Measurements from ENCODE around the gene KISS1.

Gene KISS1

DNA sequence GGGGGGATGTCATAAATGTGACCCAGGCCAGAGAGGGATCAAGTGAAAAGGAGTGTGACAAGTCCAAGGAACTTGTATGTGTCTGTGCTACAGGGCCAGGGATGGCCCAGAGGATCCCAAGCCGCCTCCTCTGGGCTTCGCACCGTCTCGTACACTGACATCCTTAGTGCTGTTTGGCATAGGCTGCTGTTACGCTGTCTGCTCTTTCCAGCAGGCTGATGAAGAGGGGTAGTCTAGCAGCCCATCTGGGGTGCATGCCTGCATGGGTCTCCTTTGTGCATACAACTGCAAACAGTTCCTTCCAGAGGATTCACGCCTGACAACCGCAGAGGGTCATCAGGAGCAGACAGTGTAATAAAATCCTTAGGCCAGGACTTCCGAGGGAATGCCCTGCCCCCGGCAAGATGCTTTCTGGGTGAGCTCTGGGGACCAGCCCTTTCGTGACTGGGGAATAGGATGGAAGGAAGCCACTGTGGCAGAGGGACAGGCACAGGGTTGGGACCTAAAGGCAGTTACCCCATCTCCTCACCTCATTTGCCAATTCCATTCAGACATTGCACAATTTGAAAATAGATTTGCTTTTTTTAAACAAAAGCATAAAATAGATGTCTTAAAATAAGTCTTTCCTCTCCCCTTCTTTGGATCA is 23.8 kb upstream of the KISS1 start:
- DNase-seq (ENCODE audit: extremely low spot score, insufficient read length, low read depth) (no peak), FAIRE-seq (no peak)

GRCh38 chr1:204218552-204218951 is 22.3 kb upstream of the KISS1 start:
- no peak for FAIRE-seq

DNA sequence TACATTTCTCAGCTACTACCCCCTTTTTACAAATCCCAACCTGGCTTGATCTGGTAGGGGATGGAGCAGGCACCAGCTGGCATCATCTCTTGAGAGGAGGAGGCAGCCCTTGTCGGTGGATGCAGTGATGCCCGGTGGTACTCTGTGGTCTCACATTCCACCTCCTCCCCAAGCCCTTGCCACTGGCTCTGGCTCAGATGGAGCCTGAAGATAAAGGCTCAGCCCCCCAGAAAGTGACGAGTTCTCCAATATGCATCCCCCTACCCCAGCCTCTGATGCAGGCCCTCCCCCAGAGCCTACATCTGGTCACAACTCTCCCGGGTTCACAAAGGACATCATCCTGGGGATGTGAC is 21.3 kb upstream of the KISS1 start:
- no peak for FAIRE-seq
- DNase-seq (ENCODE audit: extremely low spot score, insufficient read length, low read depth): no peak

More at GRCh38 chr1:204218552-204218951, 22.3 kb upstream of the KISS1 start:
- no peak for DNase-seq (ENCODE audit: extremely low spot score, insufficient read length, low read depth)

DNA sequence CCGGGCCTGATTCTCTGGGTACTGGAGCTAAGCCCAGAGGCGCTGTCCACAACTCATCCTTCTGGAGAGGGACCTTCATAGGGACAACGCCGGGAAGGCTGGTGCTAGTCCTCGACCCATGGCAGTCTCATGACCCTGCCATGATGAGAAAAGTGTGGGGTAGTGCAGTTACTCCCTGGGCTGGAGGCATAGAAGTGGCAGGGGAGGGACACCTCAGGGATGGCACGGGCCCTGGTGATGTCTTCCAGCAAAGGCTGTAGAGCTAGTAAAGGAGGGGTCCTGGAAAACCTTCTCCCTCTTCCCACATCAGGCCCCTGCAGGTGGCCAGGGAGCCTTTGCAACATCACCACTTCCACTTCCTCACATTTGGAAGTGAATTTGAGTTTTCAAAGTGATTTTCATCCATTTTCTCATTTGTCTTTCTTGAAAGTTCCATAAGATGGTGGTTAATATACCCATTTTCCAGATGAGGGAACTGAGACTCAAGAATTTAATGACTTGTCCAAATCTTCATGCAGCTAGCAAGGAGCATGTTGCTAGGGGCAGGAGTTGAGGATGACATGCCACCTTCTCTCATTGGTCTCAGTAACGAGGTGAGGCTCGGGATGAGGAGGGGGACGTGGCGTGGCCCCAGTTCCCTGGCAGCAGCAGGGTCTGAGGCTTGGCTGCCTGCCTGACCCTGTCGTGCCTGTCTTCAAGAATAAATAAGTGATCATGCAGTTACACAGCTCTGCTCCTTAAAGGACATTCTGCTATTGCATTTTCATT is 20.8 kb upstream of the KISS1 start:
- DNase-seq (ENCODE audit: extremely low spot score, insufficient read length, low read depth): no peak
- no peak for FAIRE-seq

DNA sequence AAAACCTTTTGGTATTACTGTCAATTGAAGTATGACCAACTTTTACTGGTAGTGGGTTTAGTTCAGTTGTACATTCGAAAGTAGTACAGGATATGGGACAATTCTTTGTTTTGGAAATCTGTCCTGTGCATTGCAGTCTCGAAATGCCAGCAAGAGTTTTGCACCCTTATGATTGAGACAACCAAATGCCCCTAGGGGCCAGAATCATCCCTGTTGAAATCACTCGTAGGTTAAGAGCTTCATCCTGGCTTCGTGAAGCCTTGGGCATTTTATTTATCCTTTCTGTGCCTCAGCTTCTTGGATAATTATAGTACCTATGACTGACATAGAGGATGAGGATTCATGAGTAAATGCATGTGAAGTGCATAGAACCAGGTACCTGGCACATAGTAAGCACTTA is 19.9 kb upstream of the KISS1 start:
- FAIRE-seq (no peak), DNase-seq (ENCODE audit: extremely low spot score, insufficient read length, low read depth) (no peak)

DNA sequence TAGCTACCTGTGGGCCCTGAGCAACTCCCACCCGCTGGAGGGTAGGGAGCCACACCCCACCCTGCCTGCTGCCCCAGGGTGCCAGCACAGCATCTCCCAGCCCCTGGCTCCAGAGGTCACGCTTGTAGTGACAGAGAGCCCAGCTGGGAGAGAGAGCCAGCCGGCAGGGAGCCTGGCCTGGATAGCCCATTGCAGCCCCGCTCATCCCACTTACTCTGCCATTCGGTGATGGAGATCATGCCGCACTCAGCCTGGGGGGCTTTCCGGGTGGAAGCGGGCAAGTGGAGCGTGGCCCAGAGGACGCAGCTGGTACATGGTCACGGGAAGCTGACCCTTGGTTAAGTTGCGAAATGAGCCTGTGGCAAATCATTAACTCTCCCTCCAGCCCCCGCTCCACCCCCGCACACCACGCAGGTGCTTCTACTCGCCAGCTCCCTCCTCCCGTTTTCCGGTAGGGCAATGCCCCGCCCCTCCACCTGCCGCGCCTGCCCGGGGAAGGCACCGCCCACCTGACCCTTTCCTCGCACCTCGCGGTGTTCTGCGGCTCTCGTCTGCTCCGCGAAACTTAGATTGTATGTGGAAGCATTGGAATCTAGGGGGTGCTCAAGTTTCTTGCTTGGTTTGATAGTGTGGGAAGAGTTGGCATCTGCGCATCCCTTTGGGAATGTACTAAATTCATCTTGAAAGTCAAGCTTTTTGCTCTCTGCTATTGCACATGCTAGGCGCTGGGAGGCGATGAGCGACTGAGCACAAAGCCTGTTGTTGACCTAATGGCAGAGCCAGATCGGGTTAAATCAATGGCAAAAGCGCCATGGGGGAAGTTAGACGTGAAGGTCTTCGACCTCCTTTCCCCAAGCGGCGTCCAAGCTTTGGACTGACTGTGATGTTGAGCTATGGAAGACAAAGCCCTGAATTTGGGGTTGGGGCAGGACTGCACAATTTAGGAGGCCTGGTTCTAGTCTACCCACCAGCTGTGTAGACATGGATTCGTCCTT is 17.7 kb upstream of the KISS1 start, which contains the start of gene GOLT1A:
Gene GOLT1A (minus strand): TSS at position 321 of the 995 bp plus-strand sequence. CDS start 82 bp downstream, at position 239.
- FAIRE-seq: peak; percentile 73

GRCh38 chr1:204212715-204213114 is 16.4 kb upstream of the KISS1 start:
- no peak for DNase-seq (ENCODE audit: extremely low spot score, insufficient read length, low read depth)
- no peak for FAIRE-seq

More for the DNA sequence above, 17.7 kb upstream of the KISS1 start, which contains the start of gene GOLT1A:
- peak; percentile 62 for DNase-seq (ENCODE audit: extremely low spot score, insufficient read length, low read depth)

GRCh38 chr1:204211046-204211445 is 14.8 kb upstream of the KISS1 start:
- no peak for FAIRE-seq

DNA sequence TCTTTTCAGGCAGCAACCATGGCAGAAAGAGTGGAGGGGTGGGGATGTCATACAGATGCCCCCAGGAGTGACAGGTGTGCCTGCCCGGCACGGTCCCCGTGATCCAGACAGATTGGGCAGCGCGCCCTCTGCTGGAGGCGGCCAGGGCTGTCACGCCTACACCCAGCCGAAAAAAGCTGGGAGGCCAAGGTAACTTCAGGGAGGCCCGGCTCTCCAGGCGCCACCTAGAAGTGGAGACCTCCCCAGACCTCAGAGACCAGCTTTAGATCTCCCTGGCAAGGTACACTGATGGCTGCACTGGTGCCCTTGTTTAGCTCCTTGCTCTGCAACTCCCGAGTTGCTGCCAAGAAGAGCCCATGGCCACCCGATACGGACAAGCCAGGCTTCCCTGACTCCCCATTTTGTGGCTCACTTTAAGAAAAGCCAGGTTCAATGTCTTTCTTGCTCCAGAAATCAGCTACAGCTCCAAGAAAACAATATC is 10.9 kb upstream of the KISS1 start:
- DNase-seq (ENCODE audit: extremely low spot score, insufficient read length, low read depth): peak; percentile 55
- no peak for FAIRE-seq

More at GRCh38 chr1:204211046-204211445, 14.8 kb upstream of the KISS1 start:
- DNase-seq (ENCODE audit: extremely low spot score, insufficient read length, low read depth): no peak

DNA sequence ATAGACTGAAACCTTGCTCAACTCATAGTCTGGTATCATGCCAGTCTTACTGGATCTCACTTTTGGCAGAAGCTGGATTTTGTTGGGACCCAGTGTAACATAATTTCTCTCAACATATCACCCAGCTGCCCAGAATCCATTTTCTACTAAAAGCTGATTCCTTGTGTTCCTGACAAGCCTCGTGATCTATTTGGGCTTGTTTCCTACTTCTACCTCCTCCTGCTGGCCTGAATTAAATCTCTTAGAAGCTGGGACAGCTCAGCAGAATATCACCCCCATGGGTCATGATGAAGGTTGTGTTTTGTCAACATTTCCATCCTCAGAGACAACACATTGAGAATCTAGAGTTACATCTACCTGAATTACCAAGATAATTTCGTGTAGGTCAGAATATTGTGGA is 9.8 kb upstream of the KISS1 start:
- FAIRE-seq: no peak
- DNase-seq (ENCODE audit: extremely low spot score, insufficient read length, low read depth): no peak

- no peak for FAIRE-seq
- no peak for DNase-seq (ENCODE audit: extremely low spot score, insufficient read length, low read depth)
Observed at GRCh38 chr1:204205486-204205885, 9.2 kb upstream of the KISS1 start.

- FAIRE-seq: no peak
- no peak for DNase-seq (ENCODE audit: extremely low spot score, insufficient read length, low read depth)
Observed at GRCh38 chr1:204204944-204205343, 8.7 kb upstream of the KISS1 start.

DNA sequence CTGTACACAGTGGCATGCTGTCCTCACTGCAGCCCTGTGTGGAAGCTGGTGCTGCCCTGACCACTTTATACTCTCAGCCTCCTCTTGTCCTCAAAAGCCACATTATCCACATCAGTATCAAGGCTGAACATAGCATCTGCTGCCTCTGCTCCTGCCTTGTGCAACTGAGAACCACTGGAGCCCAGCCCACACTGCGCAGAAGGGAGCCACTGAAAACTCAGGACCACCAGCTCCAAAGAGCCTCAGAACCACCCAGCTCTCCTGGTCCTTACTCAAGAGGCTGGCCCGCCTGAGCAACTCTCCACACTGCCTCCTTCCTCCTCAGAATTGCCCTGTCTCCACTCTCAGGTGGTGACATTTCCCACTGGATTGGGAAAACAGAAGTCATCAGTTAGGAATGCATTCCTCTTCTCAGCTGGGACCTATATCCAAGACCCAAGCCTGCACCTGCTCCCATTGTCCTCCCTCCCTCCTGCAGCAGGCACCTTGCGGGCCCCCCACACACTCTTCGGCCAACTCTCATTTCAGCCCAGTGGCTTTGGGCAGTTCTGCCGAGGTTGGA is 7.0 kb upstream of the KISS1 start:
- no peak for DNase-seq (ENCODE audit: extremely low spot score, insufficient read length, low read depth)
- FAIRE-seq: no peak

- no peak for FAIRE-seq
- DNase-seq (ENCODE audit: extremely low spot score, insufficient read length, low read depth): no peak
Observed at GRCh38 chr1:204202481-204202880, 6.2 kb upstream of the KISS1 start.

GRCh38 chr1:204201348-204202040 is 5.2 kb upstream of the KISS1 start:
- no peak for FAIRE-seq

GRCh38 chr1:204199579-204199978 is 3.3 kb upstream of the KISS1 start:
- no peak for FAIRE-seq
- DNase-seq (ENCODE audit: extremely low spot score, insufficient read length, low read depth): no peak

More at GRCh38 chr1:204201348-204202040, 5.2 kb upstream of the KISS1 start:
- no peak for DNase-seq (ENCODE audit: extremely low spot score, insufficient read length, low read depth)

GRCh38 chr1:204198348-204199340 is 2.4 kb upstream of the KISS1 start:
- DNase-seq (ENCODE audit: extremely low spot score, insufficient read length, low read depth) (no peak), FAIRE-seq (no peak)

GRCh38 chr1:204197068-204197467 is 777 bp upstream of the KISS1 start:
- DNase-seq (ENCODE audit: extremely low spot score, insufficient read length, low read depth): no peak
- FAIRE-seq: no peak

Data from GM18507 (cell line).